VCaP (cell line): ENCODE data around the gene CCDC88C.

ENCODE experiments used
- H3K27ac ChIP-seq: fragments of 450-650 bp; 2 replicates; pipeline ENCODE4 v1.5.1; 2017
- TF ChIP-seq, protein P1 (sequence below): fragments of 450-650 bp; conservative IDR thresholded peaks from 2 replicates; pipeline ENCODE4 v1.5.1; 2017; ENCODE audit warnings: mild to moderate bottlenecking, moderate library complexity

The CCDC88C gene

DNA sequence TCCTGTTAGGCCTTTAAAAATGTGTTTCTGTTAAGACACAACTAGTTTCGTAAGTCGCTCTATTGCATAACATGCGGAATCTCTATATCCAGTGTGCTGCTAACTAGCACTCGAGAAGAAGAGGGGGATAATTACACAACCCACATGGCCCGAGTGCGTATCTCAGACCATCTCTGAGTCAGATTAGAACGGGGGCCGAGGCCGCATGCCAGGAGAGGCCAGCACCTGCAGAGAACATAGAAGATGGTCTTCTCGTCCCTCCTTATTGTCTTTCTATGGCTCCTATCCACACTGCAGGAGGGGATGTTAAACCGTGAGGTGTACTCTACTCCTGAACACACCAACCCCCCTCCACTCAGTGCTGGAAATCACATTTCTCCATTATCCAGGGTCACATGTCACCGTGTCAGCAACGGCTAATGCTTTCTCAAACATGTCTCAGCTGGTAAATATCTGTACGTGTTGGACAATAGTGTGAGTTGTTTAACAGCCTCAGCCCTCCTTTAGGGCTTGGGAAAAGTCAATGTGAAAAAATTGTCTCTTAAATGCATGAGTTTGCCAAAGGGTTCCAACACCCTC, 56.3 kb downstream of the CCDC88C start:
- no peak overlapping the region for H3K27ac ChIP-seq
- TF ChIP-seq, protein P1, sequence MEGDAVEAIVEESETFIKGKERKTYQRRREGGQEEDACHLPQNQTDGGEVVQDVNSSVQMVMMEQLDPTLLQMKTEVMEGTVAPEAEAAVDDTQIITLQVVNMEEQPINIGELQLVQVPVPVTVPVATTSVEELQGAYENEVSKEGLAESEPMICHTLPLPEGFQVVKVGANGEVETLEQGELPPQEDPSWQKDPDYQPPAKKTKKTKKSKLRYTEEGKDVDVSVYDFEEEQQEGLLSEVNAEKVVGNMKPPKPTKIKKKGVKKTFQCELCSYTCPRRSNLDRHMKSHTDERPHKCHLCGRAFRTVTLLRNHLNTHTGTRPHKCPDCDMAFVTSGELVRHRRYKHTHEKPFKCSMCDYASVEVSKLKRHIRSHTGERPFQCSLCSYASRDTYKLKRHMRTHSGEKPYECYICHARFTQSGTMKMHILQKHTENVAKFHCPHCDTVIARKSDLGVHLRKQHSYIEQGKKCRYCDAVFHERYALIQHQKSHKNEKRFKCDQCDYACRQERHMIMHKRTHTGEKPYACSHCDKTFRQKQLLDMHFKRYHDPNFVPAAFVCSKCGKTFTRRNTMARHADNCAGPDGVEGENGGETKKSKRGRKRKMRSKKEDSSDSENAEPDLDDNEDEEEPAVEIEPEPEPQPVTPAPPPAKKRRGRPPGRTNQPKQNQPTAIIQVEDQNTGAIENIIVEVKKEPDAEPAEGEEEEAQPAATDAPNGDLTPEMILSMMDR = no peak

DNA sequence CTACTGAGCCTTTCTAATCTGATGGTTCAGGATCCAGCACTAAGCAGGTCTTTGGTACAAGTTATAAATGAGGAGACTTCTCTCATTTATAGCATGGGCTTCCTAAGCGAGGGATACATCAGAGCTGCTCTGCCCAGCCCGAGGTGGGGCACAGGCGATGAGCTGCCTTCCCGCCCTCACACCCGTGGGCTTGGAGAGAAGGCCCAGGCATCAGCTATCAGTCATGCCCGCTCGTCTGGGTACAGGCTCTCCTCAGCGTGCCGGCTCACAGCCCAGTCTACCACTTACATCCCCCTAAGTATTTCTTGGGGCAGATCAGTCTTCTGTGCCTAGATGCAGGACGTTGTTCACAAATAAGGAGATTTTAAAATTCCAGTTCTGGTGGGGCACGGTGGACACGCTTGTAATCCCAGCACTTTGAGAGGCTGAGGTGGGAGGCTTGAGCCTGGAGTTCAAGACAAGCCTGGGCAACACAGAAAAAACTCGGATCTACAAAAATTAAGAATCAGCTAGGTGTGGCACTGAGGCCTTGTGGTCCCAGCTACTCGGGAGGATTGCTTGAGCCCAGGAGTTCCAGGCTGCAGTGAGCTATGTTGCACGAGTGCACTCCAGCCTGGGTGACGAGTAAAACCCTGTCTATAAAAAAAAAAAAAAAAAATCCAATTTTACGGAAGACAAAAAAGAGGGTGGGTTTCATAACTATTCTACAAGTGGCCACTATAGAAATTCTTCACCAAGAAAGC, 57.0 kb downstream of the CCDC88C start:
- no peak overlapping the region for H3K27ac ChIP-seq
- TF ChIP-seq, protein P1 = no peak

DNA sequence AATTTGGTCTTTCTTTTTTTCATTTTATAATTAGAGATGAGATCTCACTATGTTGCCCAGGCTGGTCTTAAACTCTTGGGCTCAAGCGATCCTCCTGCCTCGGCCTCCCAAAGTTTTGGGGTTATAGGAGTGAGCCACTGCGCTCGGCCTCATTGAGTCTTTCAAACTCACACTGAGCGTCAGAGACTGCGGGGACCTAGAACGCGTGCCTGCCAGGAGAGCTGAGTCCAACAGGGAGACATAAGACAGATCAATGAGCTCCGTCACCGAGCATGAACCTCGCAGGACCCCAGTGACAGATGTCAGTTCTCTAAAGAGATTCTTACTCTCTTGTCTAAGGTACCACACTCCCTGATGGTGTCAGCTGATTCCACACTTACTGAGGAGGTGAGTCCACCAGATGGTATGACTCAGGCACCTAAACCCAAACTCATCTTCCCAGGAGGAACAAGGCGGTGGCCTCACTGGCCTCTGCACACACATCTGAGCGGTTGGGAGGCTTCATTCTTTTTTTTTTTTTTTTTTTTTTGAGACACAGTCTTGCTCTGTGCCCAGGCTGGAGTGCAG, 58.9 kb downstream of the CCDC88C start:
- TF ChIP-seq, protein P1 = no peak
- H3K27ac ChIP-seq = no peak overlapping the region

DNA sequence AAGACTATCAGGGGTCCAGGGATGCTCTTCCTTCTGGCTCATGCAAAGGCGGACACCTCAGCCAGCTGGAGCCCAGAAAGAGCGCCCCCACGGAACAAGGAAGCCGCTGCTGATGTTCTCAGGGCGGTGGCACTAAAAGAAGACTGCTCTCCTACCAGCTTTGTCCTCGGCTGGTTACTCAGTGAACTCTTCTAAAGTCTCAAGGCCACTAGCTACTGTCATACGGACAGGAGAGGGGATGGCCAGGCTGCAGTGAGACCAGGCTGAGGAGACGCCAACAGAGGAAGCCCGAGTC, 59.6 kb downstream of the CCDC88C start:
- TF ChIP-seq, protein P1 = no peak

DNA sequence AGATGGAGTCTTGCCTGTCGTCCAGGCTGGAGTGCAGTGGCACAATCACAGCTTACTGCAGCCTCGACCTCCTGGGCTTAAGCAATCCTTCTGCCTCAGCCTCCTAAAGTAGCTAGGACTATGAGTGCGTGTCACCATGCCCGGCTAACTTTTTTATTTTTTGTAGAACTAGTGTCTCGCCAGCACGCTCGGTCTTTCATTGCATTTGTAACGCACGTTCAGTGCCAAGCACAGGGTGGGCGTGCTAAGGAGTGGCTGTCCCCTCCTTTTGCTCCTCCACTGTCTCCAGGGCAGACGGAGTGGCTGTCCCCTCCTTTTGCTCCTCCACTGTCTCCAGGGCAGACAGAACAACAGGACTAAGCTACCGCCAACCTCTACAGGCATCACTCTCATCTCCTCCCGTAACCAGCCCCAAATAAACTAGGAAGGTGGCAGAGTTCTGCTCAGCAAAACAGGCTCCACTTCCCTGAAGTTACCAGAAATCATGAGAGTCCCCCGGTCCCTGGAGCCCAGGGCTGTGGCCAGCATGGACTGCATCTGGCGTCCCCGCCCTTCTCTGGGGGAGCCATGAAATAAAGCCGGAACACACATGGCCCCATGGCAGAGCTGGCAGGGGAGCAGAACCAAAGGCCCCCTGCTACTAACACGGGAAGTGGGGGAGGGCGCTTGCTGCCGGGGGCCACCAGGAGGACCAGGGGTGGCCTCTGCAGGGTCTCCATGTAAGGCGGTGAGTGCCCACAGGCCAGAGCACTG, 60.2 kb downstream of the CCDC88C start:
- TF ChIP-seq, protein P1 = no peak
- H3K27ac ChIP-seq = no peak overlapping the region

More for the DNA sequence above, 59.6 kb downstream of the CCDC88C start:
- no peak overlapping the region for H3K27ac ChIP-seq

DNA sequence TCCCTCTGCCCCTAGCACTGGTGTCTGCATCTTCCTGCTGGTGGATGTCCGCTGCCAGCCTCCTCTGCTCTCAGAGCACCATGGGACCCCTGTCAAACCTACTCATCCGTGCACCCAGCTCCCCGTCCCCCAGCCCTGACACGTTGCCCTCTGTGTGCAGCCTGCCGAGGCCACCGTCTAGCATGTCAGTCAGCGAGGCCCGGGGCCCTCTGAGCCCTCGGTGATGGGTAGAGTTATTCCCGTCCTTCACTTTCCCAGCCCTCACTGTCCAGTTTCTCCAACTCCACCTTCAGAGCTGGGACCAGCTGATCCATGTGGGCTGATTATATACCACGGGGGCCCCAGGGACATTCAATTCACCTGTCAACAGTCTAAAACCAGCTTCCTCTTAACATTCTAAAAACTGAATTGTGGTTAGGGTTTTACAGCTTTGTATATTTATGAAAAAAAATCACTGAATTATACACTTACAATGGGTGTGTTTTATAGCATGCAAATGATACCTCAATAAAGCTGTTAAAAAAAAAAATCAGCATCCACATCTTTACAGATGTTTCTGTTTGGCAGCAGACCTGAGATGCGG, 61.3 kb downstream of the CCDC88C start:
- TF ChIP-seq, protein P1 = no peak
- no peak overlapping the region for H3K27ac ChIP-seq
